Measurements from ENCODE around the gene NUDT12. TPM values are rescaled to one million over a fixed set of nuclear protein-coding genes. Genes with fewer than 3 reads are reported as not detected.
A peak's percentile ranks its signal among the peaks of the same experiment; 100 is the strongest.

NUDT12 gene
- total RNA-seq, 1 experiment from 2014 or later = 11.3 TPM

GRCh38 chr5:103561685-103562452 lies 720 bp downstream of the NUDT12 start:
- Histone ChIP-seq H3K18ac (ENCODE audit: insufficient read length, low read depth, low read length) (no peak overlapping the region), H4K20me1 (ENCODE audit: control insufficient read depth, insufficient read depth, insufficient read length) (no peaks in the 10 kb centered on the region), H4K5ac (ENCODE audit: insufficient read length, low read depth, low read length) (no peak overlapping the region), H4K91ac (ENCODE audit: insufficient read length, low read depth, low read length) (no peak overlapping the region), H3K4me2 (ENCODE audit: insufficient read depth, insufficient read length, low read length) (peak overlapping the region; percentile 78), H4K8ac (replicated peaks; ENCODE audit: insufficient read length, low read depth, low read length) (no peak overlapping the region), H3T11ph (ENCODE audit: low read length) (no peak overlapping the region), H2BK15ac (ENCODE audit: low read depth, low read length) (no peak overlapping the region), H2AK5ac (ENCODE audit: insufficient read length, low read length) (no peak overlapping the region), H2BK20ac (ENCODE audit: low read depth, low read length, poor library complexity, severe bottlenecking) (no peak overlapping the region), H3K79me2 (ENCODE audit: insufficient read depth, low read length) (0 out of 2 replicates have a peak, but pooled peaks cover 1% of the 10 kb centered on the region), H3K14ac (ENCODE audit: insufficient read depth, low read length) (no peak overlapping the region), H2BK5ac (ENCODE audit: insufficient read length, low read length) (no peak overlapping the region), H3K79me1 (ENCODE audit: insufficient read depth, low read depth, low read length, poor library complexity, severe bottlenecking) (no peaks in the 10 kb centered on the region), H3K4me1 (ENCODE audit: insufficient read depth, low read length) (no peaks in the 10 kb centered on the region; the same call in 1 of the 2 replicates), H2BK120ac (ENCODE audit: low read depth, low read length, poor library complexity, severe bottlenecking) (no peak overlapping the region), H3K27ac (ENCODE audit: insufficient read length, low read depth, low read length) (no peak overlapping the region), H3K9me3 (ENCODE audit: control insufficient read depth, low read depth, low read length) (no peaks in the 10 kb centered on the region), H3K56ac (ENCODE audit: insufficient read length, low read depth, low read length) (no peak overlapping the region), H2BK12ac (ENCODE audit: insufficient read length, low read depth, low read length) (no peak overlapping the region), H3K23me2 (ENCODE audit: insufficient read length, low read depth, low read length, poor library complexity, severe bottlenecking) (peaks cover 4% of the 10 kb centered on the region), H3K4ac (ENCODE audit: low read depth, low read length) (no peak overlapping the region), H3K27me3 (ENCODE audit: insufficient read depth, low read length) (no peaks in the 10 kb centered on the region), H3K23ac (ENCODE audit: insufficient read length, low read depth, low read length) (no peak overlapping the region), H3K9ac (ENCODE audit: extremely low read depth, insufficient read length, low read length) (peak overlapping the region; percentile 85), H2AFZ (ENCODE audit: low read length) (no peak overlapping the region)
- peak overlapping the region; percentile 96 to 97 (median 96) for H3K27ac Mint-ChIP-seq
- H3K4me3 Mint-ChIP-seq = peak overlapping the region; percentile 93 to 95
- peaks cover 0 to 2% (median 0%) of the 10 kb centered on the region in 3 experiments; a peak in 2 of 7 replicates for H3K36me3 Mint-ChIP-seq (ENCODE audit: insufficient read depth in 1 of 3, low read depth in 3 of 3)
- H3K4me1 Mint-ChIP-seq = peaks cover 23 to 27% of the 10 kb centered on the region in 2 experiments
- no peak for TF ChIP-seq CTCF (conservative IDR thresholded peaks at IDR 0.05)
- no peaks in the 10 kb centered on the region; the same call in 1 of the 2 replicates for H3K27me3 Mint-ChIP-seq (ENCODE audit: low read depth)
- no peaks in the 10 kb centered on the region for H3K9me3 Mint-ChIP-seq
- DNase-seq = no peak
- WGBS (ENCODE audit: extremely low coverage, insufficient read length, low lambda C conversion rate) = no CpG with 5 or more reads among the region's 14 CpGs

Data from H9 (cell line).